HEK293 (cell line): ENCODE data around the gene PARD6G.
A peak's percentile ranks its signal among the peaks of the same experiment; 100 is the strongest.

Experiments
- CTCF ChIA-PET: fragments of 350-600 bp; formaldehyde crosslinking; extraction: SDS; loops from one replicate; lab custom pipeline; 2021; ENCODE audit warnings: antibody characterized with exemption; lab: Yijun Ruan, JAX
- POLR2A ChIA-PET: fragments of 300-600 bp; formaldehyde crosslinking; extraction: SDS; loops from one replicate; lab custom pipeline; 2020; ENCODE audit warnings: antibody characterized with exemption, inconsistent platforms; lab: Yijun Ruan, JAX
- H3K27ac ChIP-seq: fragments of 200-500 bp; sonication (Bioruptor generic); 2 replicates; pipeline ENCODE4 v1.5.1; 2014; ENCODE audit warnings: low read depth, low read length, control low read depth, inconsistent platforms; ENCODE audit errors: extremely low read depth
- H3K36me3 ChIP-seq, 2 experiments: fragments of 200-500 bp in 1 of 2; sonication (Bioruptor generic) in 1 of 2; 1 replicate in 1 of 2; 2 replicates in 1 of 2; pipeline ENCODE4 v1.5.1; 2014 to 2017; ENCODE audit warnings: inconsistent platforms in 2 of 2, low read length in 2 of 2; ENCODE audit not compliant: control insufficient read depth in 2 of 2, insufficient read depth in 1 of 2
- H3K4me1 ChIP-seq: fragments of 200-500 bp; sonication (Bioruptor generic); 2 replicates; pipeline ENCODE4 v1.5.1; 2014; ENCODE audit warnings: mild to moderate bottlenecking, low read length, inconsistent platforms; ENCODE audit not compliant: control insufficient read depth, insufficient read depth
- H3K4me3 ChIP-seq: 2 replicates; pipeline ENCODE4 v1.5.1; 2011; ENCODE audit warnings: low read depth, mild to moderate bottlenecking, control low read depth, low read length, moderate library complexity
- H3K9me3 ChIP-seq: fragments of 200-500 bp; sonication (Bioruptor generic); 2 replicates; pipeline ENCODE4 v1.5.1; 2014; ENCODE audit warnings: low read depth, low read length, inconsistent platforms; ENCODE audit not compliant: control insufficient read depth, insufficient read depth
- SCRT1 ChIP-seq: fragments of 450-650 bp; formaldehyde crosslinking; IDR thresholded peaks from 2 replicates; pipeline ENCODE4 v1.5.1; 2016; ENCODE audit warnings: missing biosample characterization, missing genetic modification characterization, borderline replicate concordance
- ZBTB48 ChIP-seq: fragments of 450-650 bp; formaldehyde crosslinking; IDR thresholded peaks from 2 replicates; pipeline ENCODE4 v1.5.1; 2016; ENCODE audit warnings: missing biosample characterization, missing genetic modification characterization
- ZFP3 ChIP-seq: fragments of 450-650 bp; formaldehyde crosslinking; IDR thresholded peaks from 2 replicates; pipeline ENCODE4 v1.5.1; 2016; ENCODE audit warnings: low read depth, missing biosample characterization, missing genetic modification characterization
- ZFP69B ChIP-seq: fragments of 450-650 bp; formaldehyde crosslinking; IDR thresholded peaks from 2 replicates; pipeline ENCODE4 v1.5.1; 2016; ENCODE audit warnings: missing biosample characterization, missing genetic modification characterization
- ZNF10 ChIP-seq: fragments of 450-650 bp; formaldehyde crosslinking; IDR thresholded peaks from 2 replicates; pipeline ENCODE4 v1.5.1; 2017; ENCODE audit warnings: missing biosample characterization, missing genetic modification characterization
- ZNF335 ChIP-seq: fragments of 450-650 bp; formaldehyde crosslinking; conservative IDR thresholded peaks from 2 replicates; pipeline ENCODE4 v1.5.1; 2016; ENCODE audit warnings: missing biosample characterization, missing genetic modification characterization
- ZNF366 ChIP-seq: fragments of 450-650 bp; formaldehyde crosslinking; conservative IDR thresholded peaks from 2 replicates; pipeline ENCODE4 v1.5.1; 2016; ENCODE audit warnings: missing biosample characterization, missing genetic modification characterization
- ZNF423 ChIP-seq: fragments of 450-650 bp; formaldehyde crosslinking; IDR thresholded peaks from 2 replicates; pipeline ENCODE4 v1.5.1; 2016; ENCODE audit warnings: missing biosample characterization, missing genetic modification characterization
- ZNF488 ChIP-seq: fragments of 450-650 bp; formaldehyde crosslinking; IDR thresholded peaks from 2 replicates; pipeline ENCODE4 v1.5.1; 2016; ENCODE audit warnings: missing biosample characterization, missing genetic modification characterization
- ZNF518A ChIP-seq: fragments of 450-650 bp; formaldehyde crosslinking; conservative IDR thresholded peaks from 2 replicates; pipeline ENCODE4 v1.5.1; 2016; ENCODE audit warnings: low read depth, missing biosample characterization, missing genetic modification characterization
- ZNF521 ChIP-seq: fragments of 450-650 bp; formaldehyde crosslinking; IDR thresholded peaks from 2 replicates; pipeline ENCODE4 v1.5.1; 2017; ENCODE audit warnings: missing biosample characterization, mild to moderate bottlenecking, missing genetic modification characterization
- ZNF530 ChIP-seq: fragments of 450-650 bp; formaldehyde crosslinking; IDR thresholded peaks from 2 replicates; pipeline ENCODE4 v1.5.1; 2016; ENCODE audit warnings: low read depth, missing biosample characterization, missing genetic modification characterization
- ZNF544 ChIP-seq: fragments of 450-650 bp; formaldehyde crosslinking; IDR thresholded peaks from 2 replicates; pipeline ENCODE4 v1.5.0; 2017; ENCODE audit warnings: missing biosample characterization, missing genetic modification characterization
- ZNF549 ChIP-seq: fragments of 450-650 bp; IDR thresholded peaks from 2 replicates; pipeline ENCODE4 v1.5.1; 2018; ENCODE audit warnings: missing biosample characterization, missing genetic modification characterization, mild to moderate bottlenecking, inconsistent platforms, moderate library complexity
- ZNF555 ChIP-seq: fragments of 450-650 bp; formaldehyde crosslinking; conservative IDR thresholded peaks from 2 replicates; pipeline ENCODE4 v1.5.1; 2017; ENCODE audit warnings: missing biosample characterization, mild to moderate bottlenecking, missing genetic modification characterization, inconsistent platforms
- ZNF560 ChIP-seq: fragments of 450-650 bp; formaldehyde crosslinking; IDR thresholded peaks from 2 replicates; pipeline ENCODE4 v1.5.1; 2017; ENCODE audit warnings: missing biosample characterization, missing genetic modification characterization, borderline replicate concordance
- ZNF571 ChIP-seq: fragments of 450-650 bp; formaldehyde crosslinking; IDR thresholded peaks from 2 replicates; pipeline ENCODE4 v1.5.0; 2017; ENCODE audit warnings: missing biosample characterization, missing genetic modification characterization
- ZNF585B ChIP-seq: fragments of 450-650 bp; formaldehyde crosslinking; IDR thresholded peaks from 2 replicates; pipeline ENCODE4 v1.5.1; 2016; ENCODE audit warnings: missing biosample characterization, missing genetic modification characterization
- ZNF629 ChIP-seq: fragments of 450-650 bp; formaldehyde crosslinking; IDR thresholded peaks from 2 replicates; pipeline ENCODE4 v1.5.1; 2017; ENCODE audit warnings: missing biosample characterization, missing genetic modification characterization
- ZNF660 ChIP-seq: fragments of 450-650 bp; IDR thresholded peaks from 2 replicates; pipeline ENCODE4 v1.5.1; 2018; ENCODE audit warnings: missing biosample characterization, mild to moderate bottlenecking, missing genetic modification characterization
- ZNF701 ChIP-seq: fragments of 450-650 bp; formaldehyde crosslinking; IDR thresholded peaks from 2 replicates; pipeline ENCODE4 v1.5.1; 2016; ENCODE audit warnings: missing biosample characterization, missing genetic modification characterization
- ZNF747 ChIP-seq: fragments of 450-650 bp; formaldehyde crosslinking; IDR thresholded peaks from 2 replicates; pipeline ENCODE4 v1.5.1; 2016; ENCODE audit warnings: missing biosample characterization, missing genetic modification characterization
- TF ChIP-seq, protein P1 (sequence below): fragments of 450-650 bp; formaldehyde crosslinking; IDR thresholded peaks from 2 replicates; pipeline ENCODE4 v1.5.1; 2016; ENCODE audit warnings: missing biosample characterization, missing genetic modification characterization

Gene PARD6G

DNA sequence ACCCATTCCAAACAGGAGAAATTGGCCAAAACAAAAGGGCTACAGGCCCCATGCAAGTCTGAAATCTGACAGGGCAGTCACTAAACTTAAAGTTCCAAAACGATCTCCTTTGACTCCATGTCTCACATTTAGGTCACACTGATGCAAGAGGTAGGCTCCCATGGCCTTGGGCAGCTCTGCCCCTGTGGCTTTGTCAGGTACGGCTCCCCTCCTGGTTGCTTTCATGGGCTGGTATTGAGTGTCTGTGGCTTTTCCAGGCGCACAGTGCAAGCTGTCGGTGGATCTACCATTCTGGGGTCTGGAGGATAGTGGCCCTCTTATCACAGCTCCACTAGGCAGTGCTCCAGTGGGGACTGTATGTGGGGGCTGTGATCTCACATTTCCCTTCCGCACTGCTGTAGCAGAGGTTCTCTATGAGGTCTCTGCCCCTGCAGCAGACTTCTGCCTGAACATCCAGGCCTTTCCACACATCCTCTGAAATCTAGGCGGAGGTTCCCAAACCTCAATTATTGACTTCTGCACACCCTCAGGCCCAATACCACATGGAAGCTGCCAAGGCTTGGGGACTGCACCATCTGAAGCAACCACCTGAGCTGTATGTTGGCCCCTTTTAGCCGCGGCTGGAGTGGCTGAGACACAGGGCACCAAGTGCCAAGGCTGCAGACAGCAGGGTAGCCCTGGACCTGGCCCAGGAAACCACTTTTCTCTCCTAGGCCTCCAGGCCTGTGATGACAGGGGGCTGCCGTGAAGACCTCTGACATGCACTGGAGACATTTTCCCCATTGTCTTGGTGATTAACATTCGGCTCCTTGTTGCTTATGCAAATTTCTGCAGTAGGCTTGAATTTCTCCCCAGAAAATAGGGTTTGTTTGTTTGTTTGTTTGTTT lies 28.7 kb downstream of the PARD6G start:
- POLR2A ChIA-PET = no interaction called here
- TF ChIP-seq ZNF701 (tag by site-specific recombination) (no peak), ZNF571 (tag by site-specific recombination) (no peak), ZNF660 (tag by site-specific recombination) (no peak), ZNF544 (tag by site-specific recombination) (no peak), ZNF585B (tag by site-specific recombination) (peak; percentile 56), ZNF560 (tag by site-specific recombination) (no peak), ZNF366 (tag by site-specific recombination) (no peak), ZNF10 (tag by site-specific recombination) (no peak)
- TF ChIP-seq, protein P1, sequence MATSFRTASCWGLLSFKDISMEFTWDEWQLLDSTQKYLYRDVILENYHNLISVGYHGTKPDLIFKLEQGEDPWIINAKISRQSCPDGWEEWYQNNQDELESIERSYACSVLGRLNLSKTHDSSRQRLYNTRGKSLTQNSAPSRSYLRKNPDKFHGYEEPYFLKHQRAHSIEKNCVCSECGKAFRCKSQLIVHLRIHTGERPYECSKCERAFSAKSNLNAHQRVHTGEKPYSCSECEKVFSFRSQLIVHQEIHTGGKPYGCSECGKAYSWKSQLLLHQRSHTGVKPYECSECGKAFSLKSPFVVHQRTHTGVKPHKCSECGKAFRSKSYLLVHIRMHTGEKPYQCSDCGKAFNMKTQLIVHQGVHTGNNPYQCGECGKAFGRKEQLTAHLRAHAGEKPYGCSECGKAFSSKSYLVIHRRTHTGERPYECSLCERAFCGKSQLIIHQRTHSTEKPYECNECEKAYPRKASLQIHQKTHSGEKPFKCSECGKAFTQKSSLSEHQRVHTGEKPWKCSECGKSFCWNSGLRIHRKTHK (tag by site-specific recombination) = no peak
- TF ChIP-seq, all 188 proteins: peak for 1

GRCh38 chr18:80213182-80213581 lies 34.1 kb downstream of the PARD6G start:
- H3K36me3 ChIP-seq = no peaks in the 10 kb centered on the region
- peaks cover 7% of the 10 kb centered on the region for H3K4me1 ChIP-seq
- H3K4me3 ChIP-seq = no peak overlapping the region
- no peak overlapping the region for H3K27ac ChIP-seq
- ChIA-PET CTCF (no interaction called here), POLR2A (no interaction called here)
- H3K9me3 ChIP-seq = no peaks in the 10 kb centered on the region
- TF ChIP-seq ZNF549 (no peak), ZNF555 (no peak), ZFP3 (tag by site-specific recombination) (no peak), ZNF518A (tag by site-specific recombination) (no peak), ZNF335 (no peak), ZBTB48 (tag by site-specific recombination) (no peak), ZNF629 (tag by site-specific recombination) (no peak), ZNF488 (tag by site-specific recombination) (no peak), ZNF530 (no peak), ZNF521 (tag by site-specific recombination) (no peak), ZFP69B (tag by site-specific recombination) (no peak), ZNF423 (no peak), ZNF747 (tag by site-specific recombination) (no peak), SCRT1 (tag by site-specific recombination) (no peak)

More for the DNA sequence above, 28.7 kb downstream of the PARD6G start:
- no peak overlapping the region for H3K4me3 ChIP-seq
- no peaks in the 10 kb centered on the region for H3K36me3 ChIP-seq
- H3K9me3 ChIP-seq = no peaks in the 10 kb centered on the region; the same call in 1 of the 2 replicates
- H3K4me1 ChIP-seq = peaks cover 3% of the 10 kb centered on the region; the same call in 1 of the 2 replicates
- H3K27ac ChIP-seq = no peak overlapping the region
- CTCF ChIA-PET = no interaction called here
